ENCODE results near the gene LRRC8E. TPM values are rescaled to one million over a fixed set of nuclear protein-coding genes. Genes with fewer than 3 reads are reported as not detected.

Gene LRRC8E
- polyA plus RNA-seq, 1 donor (not counting 4 experiments of a cell fraction or from before 2014, with no cell fraction given), result 13.5 TPM

DNA sequence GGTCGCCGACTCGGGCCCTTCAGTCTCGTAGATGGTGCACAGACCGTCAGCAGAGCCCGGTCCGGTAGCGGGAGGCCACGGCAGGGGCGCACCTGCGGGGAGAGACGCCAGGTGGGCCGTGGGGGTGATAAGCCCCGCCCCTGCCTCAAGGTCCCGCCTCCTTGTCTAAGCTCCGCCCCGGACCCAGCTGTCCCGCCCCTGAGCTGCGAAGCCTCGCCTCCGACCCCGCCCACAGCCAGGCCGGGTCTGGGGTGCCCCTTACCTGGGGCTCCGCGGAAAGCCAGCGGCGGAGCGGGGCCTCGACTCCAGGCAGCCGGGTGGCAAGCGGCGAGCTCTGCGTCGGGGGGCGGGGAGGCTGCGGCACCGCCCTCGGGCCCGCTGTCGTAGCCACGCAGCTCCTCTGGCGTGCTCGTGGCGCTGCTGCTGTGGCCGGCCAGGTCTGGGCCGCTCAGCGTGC, 18.8 kb upstream of the LRRC8E start:
- Histone ChIP-seq H3K79me2 (ENCODE audit: control insufficient read depth, insufficient read depth, low read length) (no peaks in the 10 kb centered on the region), H2AFZ (ENCODE audit: control insufficient read depth, low read length) (peak overlapping the region; percentile 87), H3K36me3 (ENCODE audit: control insufficient read depth in 2 of 2, extremely low read depth in 1 of 2, insufficient read depth in 2 of 2, low read length in 2 of 2) (no peaks in the 10 kb centered on the region), H3K9me3 (ENCODE audit: control insufficient read depth, low read depth, low read length) (no peaks in the 10 kb centered on the region), H3K9ac (ENCODE audit: control insufficient read depth, extremely low read depth, insufficient read depth, low read length) (peak overlapping the region; percentile 50), H3K27me3 (ENCODE audit: control insufficient read depth, extremely low read depth, insufficient read depth, low read length) (peaks cover 23% of the 10 kb centered on the region), H3K4me2 (ENCODE audit: control insufficient read depth, extremely low read depth, insufficient read depth, low read depth, low read length) (peak overlapping the region; percentile 85), H3K4me3 (ENCODE audit: control insufficient read depth in 2 of 3, extremely low read depth in 1 of 3, insufficient read depth in 2 of 3, low read depth in 1 of 3, low read length in 3 of 3) (peak overlapping the region; percentile 55 to 66 (median 64)), H3K9me1 (ENCODE audit: control insufficient read depth, extremely low read depth, insufficient read depth, low read length) (no peaks in the 10 kb centered on the region), H4K20me1 (ENCODE audit: control insufficient read depth, extremely low read depth, insufficient read depth, low read length) (peaks cover 2% of the 10 kb centered on the region), H3K4me1 (ENCODE audit: control insufficient read depth, extremely low read depth, insufficient read depth, low read length) (peaks cover 28% of the 10 kb centered on the region), H3K27ac (ENCODE audit: control insufficient read depth, insufficient read depth, low read length) (no peak overlapping the region)
- no peak for DNase-seq (ENCODE audit: low read depth, low spot score)
- dilution Hi-C loops (cut with MboI; ENCODE audit: extremely low pct_ligation_motif_present, low sequenced_read_pairs), result no loop called here
- no peak for FAIRE-seq
- TF ChIP-seq, protein P1, sequence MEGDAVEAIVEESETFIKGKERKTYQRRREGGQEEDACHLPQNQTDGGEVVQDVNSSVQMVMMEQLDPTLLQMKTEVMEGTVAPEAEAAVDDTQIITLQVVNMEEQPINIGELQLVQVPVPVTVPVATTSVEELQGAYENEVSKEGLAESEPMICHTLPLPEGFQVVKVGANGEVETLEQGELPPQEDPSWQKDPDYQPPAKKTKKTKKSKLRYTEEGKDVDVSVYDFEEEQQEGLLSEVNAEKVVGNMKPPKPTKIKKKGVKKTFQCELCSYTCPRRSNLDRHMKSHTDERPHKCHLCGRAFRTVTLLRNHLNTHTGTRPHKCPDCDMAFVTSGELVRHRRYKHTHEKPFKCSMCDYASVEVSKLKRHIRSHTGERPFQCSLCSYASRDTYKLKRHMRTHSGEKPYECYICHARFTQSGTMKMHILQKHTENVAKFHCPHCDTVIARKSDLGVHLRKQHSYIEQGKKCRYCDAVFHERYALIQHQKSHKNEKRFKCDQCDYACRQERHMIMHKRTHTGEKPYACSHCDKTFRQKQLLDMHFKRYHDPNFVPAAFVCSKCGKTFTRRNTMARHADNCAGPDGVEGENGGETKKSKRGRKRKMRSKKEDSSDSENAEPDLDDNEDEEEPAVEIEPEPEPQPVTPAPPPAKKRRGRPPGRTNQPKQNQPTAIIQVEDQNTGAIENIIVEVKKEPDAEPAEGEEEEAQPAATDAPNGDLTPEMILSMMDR (optimal IDR thresholded peaks at IDR 0.05 in 1 of 3, IDR thresholded peaks at IDR 0.05 in 1 of 3, conservative IDR thresholded peaks at IDR 0.05 in 1 of 3; ENCODE audit: extremely low read depth in 1 of 3, insufficient read depth in 2 of 3, low read length in 3 of 3), result peak in 1 of 3 experiments; percentile 34
- no peak for TF ChIP-seq EZH2 (IDR thresholded peaks at IDR 0.05; ENCODE audit: low read length)

DNA sequence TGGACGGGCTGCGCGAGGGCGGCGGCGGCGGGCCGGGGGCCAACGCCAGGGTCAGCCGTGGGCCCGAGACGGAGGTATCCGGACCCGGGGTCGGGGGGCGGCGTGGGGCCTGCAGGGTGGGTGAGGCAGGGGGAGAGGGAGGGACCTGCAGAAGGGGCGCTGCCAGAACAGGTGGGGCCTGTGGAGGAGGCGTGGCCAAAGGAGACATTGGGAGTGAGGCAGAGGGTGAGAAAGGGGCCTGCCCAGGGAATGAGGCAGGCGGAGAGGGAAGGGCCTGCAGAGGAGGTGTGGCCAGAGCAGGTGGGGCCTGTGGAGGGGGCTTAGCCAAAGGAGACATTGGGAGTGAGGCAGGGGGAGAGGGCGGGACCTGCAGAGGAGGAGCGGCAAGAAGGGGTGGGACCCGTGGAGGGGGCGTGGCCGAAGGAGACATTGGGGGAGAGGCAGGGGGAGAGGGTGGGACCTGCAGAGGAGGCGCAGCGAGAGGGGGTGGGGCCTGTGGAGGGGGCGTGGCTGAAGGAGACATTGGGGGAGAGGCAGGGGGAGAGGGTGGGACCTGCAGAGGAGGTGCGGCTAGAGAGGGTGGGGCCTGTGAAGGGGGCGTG, 18.3 kb upstream of the LRRC8E start:
- H3K9me1 ChIP-seq (ENCODE audit: control insufficient read depth, extremely low read depth, insufficient read depth, low read length), result no peaks in the 10 kb centered on the region
- FAIRE-seq (no peak), DNase-seq (ENCODE audit: low read depth, low spot score) (no peak)
- H3K27me3 ChIP-seq (ENCODE audit: control insufficient read depth, extremely low read depth, insufficient read depth, low read length), result peaks cover 28% of the 10 kb centered on the region
- peak overlapping the region; percentile 55 to 66 (median 64) for H3K4me3 ChIP-seq (ENCODE audit: control insufficient read depth in 2 of 3, extremely low read depth in 1 of 3, insufficient read depth in 2 of 3, low read depth in 1 of 3, low read length in 3 of 3)
- H3K79me2 ChIP-seq (ENCODE audit: control insufficient read depth, insufficient read depth, low read length), result no peaks in the 10 kb centered on the region
- H2AFZ ChIP-seq (ENCODE audit: control insufficient read depth, low read length), result peak overlapping the region; percentile 87
- H3K4me1 ChIP-seq (ENCODE audit: control insufficient read depth, extremely low read depth, insufficient read depth, low read length), result peaks cover 26% of the 10 kb centered on the region
- no peaks in the 10 kb centered on the region for H3K9me3 ChIP-seq (ENCODE audit: control insufficient read depth, low read depth, low read length)
- no peaks in the 10 kb centered on the region for H3K36me3 ChIP-seq (ENCODE audit: control insufficient read depth in 2 of 2, extremely low read depth in 1 of 2, insufficient read depth in 2 of 2, low read length in 2 of 2)
- H3K4me2 ChIP-seq (ENCODE audit: control insufficient read depth, extremely low read depth, insufficient read depth, low read depth, low read length), result peak overlapping the region; percentile 85
- peak overlapping the region; percentile 50 for H3K9ac ChIP-seq (ENCODE audit: control insufficient read depth, extremely low read depth, insufficient read depth, low read length)
- TF ChIP-seq EZH2 (IDR thresholded peaks at IDR 0.05; ENCODE audit: low read length), result no peak
- TF ChIP-seq, protein P1 (optimal IDR thresholded peaks at IDR 0.05 in 1 of 3, IDR thresholded peaks at IDR 0.05 in 1 of 3, conservative IDR thresholded peaks at IDR 0.05 in 1 of 3; ENCODE audit: extremely low read depth in 1 of 3, insufficient read depth in 2 of 3, low read length in 3 of 3), result no peak
- peaks cover 2% of the 10 kb centered on the region for H4K20me1 ChIP-seq (ENCODE audit: control insufficient read depth, extremely low read depth, insufficient read depth, low read length)
- dilution Hi-C loops (cut with MboI; ENCODE audit: extremely low pct_ligation_motif_present, low sequenced_read_pairs), result no loop called here
- no peak overlapping the region for H3K27ac ChIP-seq (ENCODE audit: control insufficient read depth, insufficient read depth, low read length)

Measured in keratinocyte (primary cell).